K562 (cell line): ENCODE measurements around the gene HUNK. TPM values are rescaled to one million over a fixed set of nuclear protein-coding genes. Genes with fewer than 3 reads are reported as not detected.

ENCODE experiments used
- ATAC-seq: fragments of 200-7000 bp; cut with Tn5 transposase; 3 replicates; pipeline ENCODE4 v1.9.1; 2020; ENCODE audit warnings: moderate library complexity
- BruUV-seq: library from RNA; stranded (reverse); fragments of 400-500 nt; replicated peaks from 2 replicates; lab custom pipeline; 2021; lab: Mats Ljungman, UMichigan
- CTCF ChIA-PET: fragments of 300-600 bp; formaldehyde crosslinking; extraction: SDS; loops from one replicate; lab custom pipeline; 2021; ENCODE audit warnings: low intra/inter-chr PET ratio; lab: Yijun Ruan, JAX
- POLR2A ChIA-PET: fragments of 300-600, 350-650 bp; sonication (Branson Sonifier 250); formaldehyde crosslinking; extraction: SDS; loops from one replicate; lab custom pipeline; 2021; ENCODE audit warnings: antibody characterized with exemption, inconsistent platforms; lab: Yijun Ruan, JAX
- DNase-seq, 4 experiments: peaks; one replicate each; pipeline versions ENCODE4 v3.0.0 to v3.0.0-alpha.2; 2011 to 2018; ENCODE audit warnings: low spot score in 3 of 4, mixed read lengths in 3 of 4; ENCODE audit errors: extremely low read depth in 1 of 4
- FAIRE-seq: peaks from 2 replicates; lab custom pipeline; 2011; peaks lifted over from hg19 to GRCh38; lab: Jason Lieb, UNC
- H2AFZ ChIP-seq: 2 replicates; pipeline ENCODE4 v1.6.0; 2011; ENCODE audit warnings: low read depth, low read length, control low read depth, inconsistent platforms
- H3K27ac ChIP-seq: fragments of 200-600 bp; 3 replicates; pipeline ENCODE4 v1.8.0; 2011; ENCODE audit warnings: low read depth, mild to moderate bottlenecking, control low read depth, inconsistent platforms, low read length, moderate library complexity, mixed read lengths; ENCODE audit errors: extremely low read depth
- H3K27me3 ChIP-seq, 2 experiments: fragments of 300-600 bp in 1 of 2; 2 replicates in 1 of 2; 3 replicates in 1 of 2; pipeline versions ENCODE4 v1.6.0 to v1.8.0; 2011; ENCODE audit warnings: inconsistent platforms in 2 of 2, low read length in 2 of 2, mild to moderate bottlenecking in 1 of 2, mixed read lengths in 1 of 2, moderate library complexity in 1 of 2; ENCODE audit not compliant: control insufficient read depth in 2 of 2, insufficient read depth in 2 of 2
- H3K36me3 ChIP-seq: fragments of 300-600 bp; 3 replicates; pipeline ENCODE4 v1.8.0; 2011; ENCODE audit warnings: mild to moderate bottlenecking, low read length, inconsistent platforms; ENCODE audit not compliant: control insufficient read depth, insufficient read depth
- H3K4me1 ChIP-seq, 2 experiments: fragments of 200-600 bp in 1 of 2; replicated peaks in 1 of 2; 2 replicates in 1 of 2; 3 replicates in 1 of 2; pipeline versions ENCODE4 v1.5.1 to v1.8.0; 2011; ENCODE audit warnings: inconsistent platforms in 2 of 2, low read length in 2 of 2, mild to moderate bottlenecking in 1 of 2, mixed read lengths in 1 of 2, moderate library complexity in 1 of 2; ENCODE audit not compliant: control insufficient read depth in 2 of 2, insufficient read depth in 2 of 2
- H3K4me2 ChIP-seq: 2 replicates; pipeline ENCODE4 v1.6.1; 2011; ENCODE audit warnings: low read length, control low read depth, inconsistent platforms, mixed read lengths; ENCODE audit not compliant: insufficient read depth
- H3K4me3 ChIP-seq: fragments of 200-600 bp; sonication (generic), shearing (Covaris generic); 2 replicates; pipeline ENCODE4 v1.5.1; 2016; ENCODE audit warnings: control low read depth, inconsistent platforms
- H3K79me2 ChIP-seq: fragments of 200-600 bp; 3 replicates; pipeline ENCODE4 v1.8.0; 2011; ENCODE audit warnings: low read length, inconsistent platforms; ENCODE audit not compliant: control insufficient read depth, insufficient read depth
- H3K9ac ChIP-seq, 2 experiments: 2 replicates each; pipeline versions ENCODE4 v1.6.0 to v1.6.1; 2011; ENCODE audit warnings: low read depth in 2 of 2, low read length in 2 of 2, control low read depth in 1 of 2, inconsistent platforms in 1 of 2, mild to moderate bottlenecking in 1 of 2, mixed read lengths in 1 of 2; ENCODE audit not compliant: insufficient read depth in 1 of 2
- H3K9me1 ChIP-seq: one replicate; pipeline ENCODE4 v1.6.0; 2011; ENCODE audit warnings: inconsistent platforms, mild to moderate bottlenecking, low read length, moderate library complexity; ENCODE audit not compliant: control insufficient read depth, insufficient read depth
- H3K9me3 ChIP-seq: replicated peaks from 2 replicates; pipeline ENCODE4 v1.5.1; 2011; ENCODE audit warnings: low read depth, low read length, inconsistent platforms; ENCODE audit not compliant: control insufficient read depth, insufficient read depth
- H4K20me1 ChIP-seq: replicated peaks from 2 replicates; pipeline ENCODE4 v1.6.1; 2011; ENCODE audit warnings: low read length, inconsistent platforms, mixed read lengths; ENCODE audit not compliant: control insufficient read depth, insufficient read depth
- EZH2 ChIP-seq: IDR thresholded peaks from 2 replicates; pipeline ENCODE4 v1.6.1; 2012; ENCODE audit warnings: low read depth, mild to moderate bottlenecking, inconsistent platforms, low read length, borderline replicate concordance
- FOXM1 ChIP-seq, 2 experiments: fragments of 450-650 bp in 1 of 2; sonication (generic) in 1 of 2; formaldehyde crosslinking in 1 of 2; IDR thresholded peaks; 2 replicates each; pipeline versions ENCODE4 v1.6.1 to v1.9.0; 2017 to 2022; ENCODE audit warnings: low read depth in 2 of 2, mild to moderate bottlenecking in 2 of 2, missing genetic modification reagents in 1 of 2, moderate library complexity in 1 of 2
- GTF2F1 ChIP-seq: IDR thresholded peaks from 2 replicates; pipeline ENCODE4 v1.6.1; 2011; ENCODE audit warnings: low read depth, low read length, improper control_type of control experiment
- NEUROD1 ChIP-seq: fragments of 150-350 bp; IDR thresholded peaks from 2 replicates; pipeline ENCODE4 v1.6.1; 2014; ENCODE audit warnings: borderline replicate concordance, low read length, low read depth; ENCODE audit not compliant: partially characterized antibody
- PPARD ChIP-seq: fragments of 250-450 bp; sonication (Bioruptor Pico); IDR thresholded peaks from 2 replicates; pipeline ENCODE4 v1.8.0; 2022; ENCODE audit warnings: inconsistent platforms, mild to moderate bottlenecking, moderate library complexity
- PRDM10 ChIP-seq: fragments of 450-650 bp; IDR thresholded peaks from 2 replicates; pipeline ENCODE4 v1.6.1; 2018; ENCODE audit not compliant: partially characterized antibody
- TSC22D4 ChIP-seq: fragments of 450-650 bp; IDR thresholded peaks from 2 replicates; pipeline ENCODE4 v1.6.1; 2016; ENCODE audit warnings: missing genetic modification characterization, missing biosample characterization, control low read depth
- ZBTB2 ChIP-seq: fragments of 450-650 bp; IDR thresholded peaks from 2 replicates; pipeline ENCODE4 v1.6.1; 2016; ENCODE audit warnings: antibody characterized with exemption
- ZNF143 ChIP-seq: sonication (generic); formaldehyde crosslinking; IDR thresholded peaks from 2 replicates; pipeline ENCODE4 v1.9.0; 2022; ENCODE audit warnings: mild to moderate bottlenecking, missing genetic modification reagents
- WGBS: fragments of 100-300 bp; shearing (Covaris generic); methylation state at CpG from one replicate; pipeline ENCODE4 v1.1.6; 2016; ENCODE audit warnings: low coverage, mixed read lengths; ENCODE audit not compliant: insufficient coverage; ENCODE audit errors: missing lambda C conversion rate; 5-methylcytosine and 5-hydroxymethylcytosine counted together
- in situ Hi-C: fragments of 300-500 bp; cut with MboI; formaldehyde crosslinking; loops from 4 replicates; pipeline ENCODE4 v1.15.0; 2018; ENCODE audit warnings: inconsistent platforms, mixed read lengths
- intact Hi-C: fragments of 100-400 bp; cut with micrococcal nuclease; formaldehyde crosslinking; loops from 2 replicates; pipeline ENCODE4 v1.14.2; 2022
- polyA plus RNA-seq, 8 experiments: library from polyadenylated mRNA; depleted of rRNA in 4 of 8; stranded (reverse) in 5 of 8; unstranded in 3 of 8; fragments of >200 nt; fragmentation: Nextera tagmentation in 2 of 8; fragmentation: Illumina TruSeq in 1 of 8; extraction: Ambion mirVana in 2 of 8; extraction: Trizol in 1 of 8; gene quantifications; 2 replicates each; pipeline versions ENCODE4 v1.2.1 to v1.2.3, GENCODE V29; 2011 to 2014; ENCODE audit warnings: inconsistent platforms in 1 of 8, missing spikeins in 1 of 8
- total RNA-seq, 7 experiments: library from RNA; depleted of rRNA in 6 of 7; stranded (reverse); fragments of >200 nt in 6 of 7; fragmentation: Illumina TruSeq in 2 of 7; extraction: Trizol in 2 of 7; gene quantifications; 2 replicates each; pipeline versions ENCODE4 v1.2.1 to v1.2.3, GENCODE V29; 2011 to 2021; ENCODE audit warnings: low replicate concordance in 1 of 7

The HUNK gene
- total and polyA plus RNA-seq, 9 of the 15 experiments (the other 6 are each of a cell fraction or from before 2014, with no cell fraction given), result not detected

GRCh38 chr21:31914472-31914871 is 41.7 kb downstream of the HUNK start:
- no peak overlapping the region for H3K27ac ChIP-seq
- H3K9ac ChIP-seq, result no peak overlapping the region
- DNase-seq, result no peak
- H2AFZ ChIP-seq, result no peak overlapping the region
- no peaks in the 10 kb centered on the region for H3K36me3 ChIP-seq
- H3K79me2 ChIP-seq, result no peaks in the 10 kb centered on the region
- ChIA-PET CTCF (no interaction called here), POLR2A (no interaction called here)
- no peak overlapping the region for H3K4me2 ChIP-seq
- H3K4me3 ChIP-seq, result no peak overlapping the region
- no peaks in the 10 kb centered on the region for H3K9me1 ChIP-seq
- H3K4me1 ChIP-seq, result no peaks in the 10 kb centered on the region
- ATAC-seq, result no peak
- TF ChIP-seq PPARD (no peak), ZBTB2 (no peak), FOXM1 (IDR thresholded peaks at IDR 0.05; ENCODE audit: low read depth) (no peak), FOXM1 (CRISPR knock-in tag; IDR thresholded peaks at IDR 0.05; ENCODE audit: low read depth) (no peak), NEUROD1 (no peak), PRDM10 (no peak), ZNF143 (CRISPR knock-in tag) (no peak), GTF2F1 (no peak), TSC22D4 (tag) (no peak), EZH2 (no peak)
- H4K20me1 ChIP-seq, result peaks cover under 1% of the 10 kb centered on the region; the same call in 1 of the 2 replicates
- peaks cover 42 to 46% of the 10 kb centered on the region in 2 experiments; a peak in 4 of 5 replicates for H3K27me3 ChIP-seq
- in situ Hi-C loops (no loop called here), intact Hi-C loops (no loop called here)
- no peak for FAIRE-seq
- H3K9me3 ChIP-seq, result no peaks in the 10 kb centered on the region
- WGBS, result 2% methylated on average over 4 of the region's 4 CpGs
- no TSS peak for BruUV-seq
